SK-N-DZ (cell line): ENCODE measurements around the gene PLA2G10.
"Not testable (repeated sequence)": the region's sequence is repeated elsewhere in the genome, so short reads cannot be mapped to it uniquely, and the experiment has no call there.

ENCODE experiments used
- DNase-seq: peaks from one replicate; pipeline ENCODE4 v3.0.0-alpha.2; 2015; ENCODE audit warnings: low spot score

Gene PLA2G10

DNA sequence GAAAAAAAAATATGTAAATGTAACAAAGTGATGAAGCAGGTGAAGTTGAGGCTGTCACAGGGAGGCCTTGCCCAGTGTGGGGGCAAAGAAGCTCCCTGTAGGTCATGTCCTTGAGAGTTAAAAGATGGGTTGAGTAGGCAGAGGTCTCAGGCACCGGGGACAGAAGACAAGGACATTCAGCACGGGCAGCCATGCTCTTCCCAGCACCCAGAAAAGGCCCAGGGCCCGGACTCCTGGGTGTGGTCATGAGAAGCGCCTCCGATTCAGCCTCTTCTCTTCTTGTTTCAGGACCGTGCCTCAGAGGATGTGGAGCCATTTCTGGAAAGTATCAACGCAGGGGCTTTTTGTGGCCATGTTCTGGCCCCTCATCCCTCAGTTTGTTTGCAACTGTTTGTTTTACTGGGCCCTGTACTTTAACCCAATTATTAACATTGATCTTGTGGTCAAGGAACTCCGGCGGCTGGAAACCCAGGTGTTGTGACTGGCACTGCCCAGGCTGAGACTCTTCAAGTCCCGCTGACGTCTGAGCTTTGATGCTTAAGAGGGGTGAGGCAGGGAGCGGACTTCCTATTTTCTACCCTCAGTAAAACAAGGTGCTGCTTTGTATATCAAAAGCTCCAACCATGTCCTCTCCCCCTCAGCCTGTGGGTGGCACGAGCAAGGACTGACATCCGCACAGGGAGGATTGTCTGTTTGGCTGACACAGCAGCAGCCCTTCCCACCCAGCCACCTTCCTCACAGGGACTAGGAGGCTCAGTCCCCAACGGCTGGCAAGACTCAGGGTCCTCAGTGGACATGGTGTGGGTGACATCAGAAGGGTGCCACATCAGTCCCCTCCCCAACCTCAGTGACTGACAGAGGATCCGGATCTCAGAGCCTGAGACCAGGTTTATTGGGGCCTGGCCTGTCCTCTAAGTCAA lies 26.5 kb downstream of the PLA2G10 start:
- DNase-seq: no peak

DNA sequence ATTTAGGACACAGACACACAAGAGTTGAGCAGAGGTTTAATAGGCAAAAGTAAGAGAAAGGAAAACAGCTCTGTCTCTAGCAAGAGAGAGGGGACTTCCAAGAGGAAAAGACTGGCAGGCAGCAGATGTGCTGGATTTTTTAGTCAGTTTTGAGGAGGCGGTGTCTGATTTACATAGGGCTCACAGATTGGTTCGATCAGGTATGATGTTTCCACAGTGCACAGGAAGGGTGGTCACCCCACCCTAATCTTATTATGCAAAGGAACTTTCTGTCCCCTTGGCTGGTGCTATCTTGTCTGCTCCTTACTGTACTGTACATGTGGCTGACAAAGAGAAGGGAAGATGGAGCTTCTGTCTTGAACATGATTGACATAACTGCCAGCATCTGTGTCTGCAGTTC lies 36.0 kb downstream of the PLA2G10 start:
- peak; percentile 90 for DNase-seq

DNA sequence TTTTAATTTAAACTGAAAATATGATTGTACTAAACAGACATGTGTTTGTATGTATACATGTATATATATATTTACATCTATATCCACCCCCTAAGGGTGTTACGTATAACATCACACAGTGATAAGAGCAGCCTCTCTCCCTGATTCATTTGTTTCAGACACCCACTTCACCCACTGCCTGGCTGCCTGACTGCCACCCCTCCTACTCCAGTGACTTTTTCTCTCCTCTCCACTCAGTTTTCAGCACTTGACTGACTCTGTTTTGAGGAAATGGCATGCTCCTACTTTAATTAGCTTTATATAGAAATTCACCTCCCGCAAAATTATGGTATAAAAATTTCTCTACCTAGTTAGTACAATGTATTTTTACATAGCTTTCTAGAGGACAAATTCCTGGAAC lies 41.4 kb downstream of the PLA2G10 start:
- DNase-seq: no peak

DNA sequence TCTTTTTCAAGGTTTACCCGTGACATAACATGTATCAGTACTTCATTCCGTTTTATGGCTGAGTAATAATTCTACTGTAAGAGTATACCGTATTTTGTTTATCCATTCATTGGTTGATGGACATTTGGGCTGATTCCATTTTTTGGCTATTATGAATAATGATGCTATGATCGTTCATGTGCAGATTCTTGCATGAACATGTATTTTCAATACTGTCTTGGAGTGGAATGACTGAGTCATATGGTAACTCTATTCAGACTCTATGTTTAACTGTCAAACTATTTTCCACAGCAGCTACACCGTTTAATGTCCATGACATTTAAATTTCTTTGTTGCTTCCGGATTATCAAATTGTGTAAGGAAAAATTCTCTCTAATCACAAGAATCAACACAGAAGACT lies 43.5 kb downstream of the PLA2G10 start:
- no peak for DNase-seq

DNA sequence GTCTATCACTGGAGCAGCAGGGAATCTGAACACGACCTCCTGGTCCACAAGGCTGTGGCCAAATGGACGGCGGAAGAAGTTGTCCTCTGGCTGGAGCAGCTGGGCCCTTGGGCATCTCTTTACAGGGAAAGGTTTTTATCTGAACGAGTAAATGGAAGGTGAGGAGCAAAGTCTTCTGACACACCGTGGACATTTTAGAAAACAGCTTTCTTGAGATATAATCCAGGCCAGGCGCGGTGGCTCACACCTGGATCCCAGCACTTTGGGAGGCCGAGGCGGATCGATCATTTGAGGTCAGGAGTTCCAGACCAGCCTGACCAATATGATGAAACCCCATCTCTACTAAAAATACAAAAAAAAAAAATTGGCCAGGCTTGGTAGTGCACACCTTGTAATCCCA lies 44.3 kb downstream of the PLA2G10 start:
- DNase-seq: no peak

DNA sequence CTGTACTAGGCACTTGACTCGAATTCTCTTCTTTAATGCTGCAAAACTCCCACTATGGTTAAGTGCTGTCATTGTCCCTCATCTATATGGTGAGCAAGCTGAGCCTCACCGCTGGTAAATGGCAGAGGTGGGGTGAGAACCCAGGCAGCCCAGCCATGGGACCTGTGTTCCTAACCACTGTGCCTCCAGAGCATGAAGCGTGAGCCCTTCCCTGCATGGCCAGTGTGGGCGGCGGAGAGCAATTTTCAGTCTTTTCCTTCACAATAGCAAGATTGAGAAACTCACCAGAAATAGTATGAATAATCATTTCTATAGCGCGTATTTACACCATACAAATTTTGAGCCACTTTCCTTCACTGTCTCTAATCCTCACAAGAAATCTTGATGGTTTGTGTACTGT lies 52.2 kb downstream of the PLA2G10 start:
- no peak for DNase-seq

DNA sequence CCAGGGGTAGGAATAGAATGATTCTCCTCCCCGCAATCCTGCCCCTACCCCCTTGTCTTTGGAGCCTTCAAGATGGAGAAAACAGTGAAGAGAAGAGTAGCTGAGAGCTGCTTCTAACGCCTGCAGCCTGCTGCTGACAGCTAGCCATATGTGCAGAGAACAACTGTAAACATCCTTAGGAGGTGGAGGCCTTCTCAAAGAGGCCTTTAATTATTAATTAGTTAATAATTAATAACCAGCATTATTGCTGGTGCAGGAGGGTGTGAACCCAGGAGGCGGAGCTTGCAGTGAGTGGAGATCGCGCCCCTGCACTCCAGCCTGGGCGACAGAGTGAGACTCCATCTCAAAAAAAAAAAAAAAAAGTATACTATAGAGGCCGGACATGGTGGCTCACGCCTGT lies 52.9 kb downstream of the PLA2G10 start:
- no peak for DNase-seq

DNA sequence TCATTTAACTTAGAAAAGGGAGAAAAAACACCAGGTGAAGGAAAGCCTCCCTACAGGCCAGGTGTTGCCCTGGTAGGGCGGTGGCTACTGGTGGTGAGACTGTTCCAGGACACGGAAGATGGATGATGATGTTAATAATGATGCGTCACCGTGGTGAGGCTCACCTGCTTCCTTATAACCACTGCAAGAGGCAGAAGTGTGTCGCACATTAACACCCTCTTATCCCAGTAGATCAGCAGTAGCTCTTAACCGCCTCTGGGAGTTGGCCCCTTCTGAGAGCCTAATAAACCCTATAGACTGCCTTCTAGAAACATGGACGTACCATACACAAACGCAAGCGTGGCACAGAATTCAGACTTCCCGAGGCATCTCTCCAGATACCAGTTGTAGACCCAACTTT lies 53.6 kb downstream of the PLA2G10 start:
- no peak for DNase-seq

DNA sequence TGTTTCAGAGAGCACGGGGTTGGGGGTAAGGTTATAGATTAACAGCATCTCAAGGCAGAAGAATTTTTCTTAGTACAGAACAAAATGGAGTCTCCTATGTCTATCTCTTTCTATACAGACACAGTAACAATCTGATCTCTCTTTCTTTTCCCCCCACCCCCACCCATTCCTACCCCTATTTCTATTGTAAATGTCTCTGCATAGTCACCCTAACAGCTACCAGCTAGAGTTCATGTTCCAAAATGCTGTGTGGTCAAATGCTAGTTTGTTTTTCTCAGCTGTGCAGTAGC lies 57.2 kb downstream of the PLA2G10 start:
- not testable (repeated sequence) for DNase-seq

DNA sequence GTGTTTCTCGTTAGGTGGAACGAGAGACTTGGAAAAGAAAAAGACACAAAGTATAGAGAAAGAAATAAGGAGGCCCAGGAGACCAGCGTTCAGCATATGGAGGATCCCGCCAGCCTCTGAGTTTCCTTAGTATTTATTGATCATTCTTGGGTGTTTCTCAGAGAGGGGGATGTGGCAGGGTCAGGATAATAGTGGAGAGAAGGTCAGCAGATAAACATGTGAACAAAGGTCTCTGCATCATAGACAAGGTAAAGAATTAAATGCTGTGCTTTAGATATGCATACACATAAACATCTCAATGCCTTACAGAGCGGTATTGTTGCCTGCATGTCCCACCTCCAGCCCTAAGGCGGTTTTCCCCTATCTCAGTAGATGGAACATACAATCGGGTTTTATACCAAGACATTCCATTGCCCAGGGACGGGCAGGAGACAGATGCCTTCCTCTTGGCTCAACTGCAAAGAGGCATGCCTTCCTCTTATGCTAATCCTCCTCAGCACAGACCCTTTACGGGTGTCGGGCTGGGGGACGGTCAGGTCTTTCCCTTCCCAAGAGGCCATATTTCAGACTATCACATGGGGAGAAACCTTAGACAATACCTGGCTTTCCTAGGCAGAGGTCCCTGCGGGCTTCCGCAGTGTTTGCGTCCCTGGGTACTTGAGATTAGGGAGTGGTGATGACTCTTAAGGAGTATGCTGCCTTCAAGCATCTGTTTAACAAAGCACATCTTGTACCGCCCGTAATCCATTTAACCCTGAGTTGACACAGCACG lies 57.7 kb downstream of the PLA2G10 start:
- not testable (repeated sequence) for DNase-seq

DNA sequence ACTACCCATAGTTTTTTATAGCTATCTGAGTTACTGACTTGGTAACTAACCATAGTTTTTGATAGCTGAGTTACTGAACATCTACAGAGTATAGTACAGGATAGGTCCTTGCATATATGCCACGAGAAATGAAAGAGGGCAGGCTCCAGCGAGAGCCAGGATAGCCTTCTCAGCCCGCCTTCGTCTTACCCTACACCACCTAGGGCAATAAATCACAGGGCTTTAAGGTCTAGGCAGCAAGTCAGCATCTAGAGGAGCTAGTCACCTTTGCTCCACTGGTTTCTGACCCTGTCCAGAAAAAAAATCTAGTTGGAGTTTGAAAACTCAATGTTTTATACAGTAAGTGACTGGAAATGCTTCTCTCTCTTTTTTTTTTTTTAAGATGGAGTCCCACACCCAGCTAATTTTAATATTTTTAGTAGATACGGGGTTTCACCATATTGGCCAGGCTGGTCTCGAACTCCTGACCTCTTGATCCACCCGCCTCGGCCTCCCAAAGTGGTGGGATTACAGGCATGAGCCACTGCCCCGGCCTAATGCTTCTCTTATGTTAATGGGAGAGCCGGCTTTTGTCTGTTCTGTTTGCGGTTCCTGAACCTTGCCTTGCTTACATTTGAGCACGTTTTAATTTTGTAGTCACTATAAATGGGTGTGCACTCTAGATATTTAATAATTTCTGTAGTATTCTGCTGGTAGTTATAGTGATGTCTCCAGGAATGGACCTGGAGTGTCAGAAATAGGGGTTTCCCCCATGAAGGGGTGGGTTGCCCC lies 58.5 kb downstream of the PLA2G10 start:
- no peak for DNase-seq

DNA sequence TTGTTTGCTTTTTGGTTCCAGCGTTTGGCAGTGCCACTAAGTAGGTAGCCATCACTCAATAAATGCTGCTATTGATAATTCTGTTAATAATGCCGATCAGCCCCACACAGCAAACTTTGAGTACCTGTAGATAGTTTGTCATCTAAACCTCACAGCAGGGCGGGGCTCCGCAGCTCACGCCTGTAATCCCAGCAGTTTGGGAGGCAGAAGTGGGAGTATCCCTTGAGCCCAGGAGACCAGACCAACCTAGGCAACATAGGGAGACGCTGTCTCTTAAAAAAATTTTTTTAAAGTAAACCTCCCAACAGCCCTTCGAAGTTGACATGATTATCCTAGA lies 59.8 kb downstream of the PLA2G10 start:
- DNase-seq: no peak

DNA sequence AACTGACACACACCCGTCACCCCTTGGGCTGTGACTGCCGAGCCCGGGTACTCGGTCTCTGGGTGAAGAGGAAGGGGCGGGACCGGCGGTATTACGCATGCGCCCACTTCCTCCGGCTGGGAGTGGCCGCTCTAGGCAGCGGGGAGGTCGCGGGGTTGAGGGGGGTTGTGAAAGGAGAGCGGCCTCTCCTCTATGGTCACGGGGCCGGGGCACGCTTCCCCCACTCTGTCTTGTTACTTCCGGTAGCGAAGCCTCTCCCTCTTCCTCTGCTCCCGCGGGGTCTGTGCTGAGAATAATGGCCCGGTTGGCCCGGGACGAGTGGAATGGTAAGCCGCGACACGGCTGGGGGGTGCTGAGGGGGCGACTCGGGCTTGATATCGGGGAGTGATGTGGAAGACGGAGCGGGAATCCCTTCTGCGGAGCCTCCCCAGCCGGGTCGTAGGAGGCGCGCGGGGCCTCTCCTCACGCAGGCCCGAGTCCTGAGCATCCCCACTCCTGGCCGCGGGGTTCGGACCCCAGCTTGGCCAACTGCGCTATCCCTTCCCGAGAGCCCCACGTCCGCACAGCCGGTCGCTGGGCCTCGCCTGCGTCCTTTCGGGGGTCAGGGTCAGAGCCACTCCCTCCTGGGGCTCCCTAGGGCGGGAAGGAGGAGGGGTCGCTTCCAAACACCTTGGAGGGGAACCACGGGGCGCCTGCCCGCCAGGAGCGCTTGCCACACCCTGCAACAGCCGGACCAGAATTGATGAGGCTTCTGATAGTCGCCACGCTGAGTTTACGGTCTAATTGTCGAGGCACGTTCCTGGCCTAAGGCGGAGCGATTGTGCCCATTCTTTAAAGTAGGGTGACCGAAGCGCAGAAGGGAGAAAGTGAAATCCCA lies 61.2 kb downstream of the PLA2G10 start, which contains the start of gene BFAR:
Gene BFAR (plus strand): TSS at position 259 of the 877 bp plus-strand sequence. CDS start 11,396 bp downstream, outside the sequence.
- peak; percentile 97 for DNase-seq

DNA sequence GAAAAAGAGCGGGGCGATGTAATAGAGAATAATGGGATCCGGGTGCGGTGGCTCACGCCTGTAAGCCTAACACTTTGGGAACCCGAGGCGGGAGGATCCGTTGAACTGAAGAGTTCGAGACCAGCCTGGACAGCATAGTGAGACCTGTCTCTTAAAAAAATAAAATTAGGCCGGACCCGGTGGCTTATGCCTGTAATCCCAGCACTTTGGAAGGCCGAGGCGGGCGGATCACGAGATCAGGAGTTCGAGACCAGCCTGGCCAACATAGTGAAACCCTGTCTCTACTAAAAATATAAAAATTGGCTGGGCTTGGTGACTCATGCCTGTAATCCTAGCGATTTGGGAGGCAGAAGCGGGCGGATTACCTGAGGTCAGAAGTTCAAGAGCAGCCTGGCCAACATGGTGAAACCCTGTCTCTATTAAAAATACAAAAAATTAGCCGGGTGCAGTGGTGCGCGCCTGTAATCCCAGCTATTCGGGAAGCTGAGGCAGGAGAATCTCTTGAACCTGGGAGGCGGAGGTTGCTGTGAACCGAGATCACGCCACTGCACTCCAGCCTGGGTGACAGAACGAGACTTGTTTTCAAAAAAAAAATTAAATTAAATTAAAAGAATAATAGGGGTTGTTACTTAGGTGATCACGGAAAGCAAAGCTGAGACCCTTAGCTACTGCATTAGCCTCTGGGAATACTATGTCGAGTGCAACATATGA lies 63.3 kb downstream of the PLA2G10 start:
- DNase-seq: not testable (repeated sequence)

DNA sequence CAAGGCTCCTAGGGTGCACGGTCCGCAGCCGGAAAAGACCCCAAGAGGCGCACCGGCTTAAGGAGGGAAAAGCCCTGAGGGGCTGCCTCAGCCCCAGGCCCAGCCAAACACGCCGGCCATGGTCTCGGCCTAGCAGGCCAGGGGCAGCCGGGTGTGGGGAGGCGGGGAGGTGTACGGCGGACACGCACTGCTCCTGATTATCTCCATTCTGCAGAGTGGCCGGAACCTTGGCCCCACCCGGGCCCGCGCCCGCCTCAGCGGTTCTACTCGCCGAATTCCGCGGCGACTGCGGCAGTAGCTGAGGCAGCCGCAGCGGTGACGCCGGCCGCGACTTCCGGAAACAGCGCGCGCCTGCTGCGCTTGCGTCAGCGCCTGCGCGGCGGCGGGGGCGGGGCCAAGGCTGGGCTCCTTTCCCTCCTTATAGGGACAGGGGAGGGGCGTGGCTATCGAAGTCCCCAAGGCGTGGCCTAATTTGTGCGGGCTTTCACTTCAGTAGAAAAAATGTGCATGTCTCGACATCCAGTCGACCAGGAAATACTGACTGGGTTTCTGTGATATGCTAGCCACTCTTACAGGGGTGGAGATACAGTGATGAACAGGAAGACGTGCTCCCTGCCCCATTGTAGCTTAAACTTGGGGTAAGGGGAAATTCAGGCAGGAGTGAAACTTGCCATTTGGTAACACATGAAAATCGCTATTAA lies 64.0 kb downstream of the PLA2G10 start, which contains the start of gene PARN:
Gene PARN (minus strand): TSS at position 342 of the 701 bp plus-strand sequence. CDS start 135 bp downstream, at position 207.
- DNase-seq: peak; percentile 96

DNA sequence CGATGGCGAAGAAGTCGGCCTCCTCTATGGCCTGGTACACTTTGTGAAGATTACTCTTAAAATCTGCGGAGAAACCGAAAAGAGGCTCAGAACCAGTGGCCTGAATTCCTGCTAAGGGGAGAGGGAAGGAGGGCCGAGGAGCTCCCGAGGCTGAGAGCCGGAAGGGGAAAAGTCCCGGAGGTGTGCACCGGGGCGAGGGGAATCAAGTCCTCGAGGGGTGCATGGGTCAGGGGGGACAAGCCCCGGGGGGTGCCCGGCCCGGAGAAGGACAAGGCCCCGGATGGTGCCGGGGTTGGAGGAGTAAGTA lies 64.5 kb downstream of the PLA2G10 start:
- DNase-seq: no peak

DNA sequence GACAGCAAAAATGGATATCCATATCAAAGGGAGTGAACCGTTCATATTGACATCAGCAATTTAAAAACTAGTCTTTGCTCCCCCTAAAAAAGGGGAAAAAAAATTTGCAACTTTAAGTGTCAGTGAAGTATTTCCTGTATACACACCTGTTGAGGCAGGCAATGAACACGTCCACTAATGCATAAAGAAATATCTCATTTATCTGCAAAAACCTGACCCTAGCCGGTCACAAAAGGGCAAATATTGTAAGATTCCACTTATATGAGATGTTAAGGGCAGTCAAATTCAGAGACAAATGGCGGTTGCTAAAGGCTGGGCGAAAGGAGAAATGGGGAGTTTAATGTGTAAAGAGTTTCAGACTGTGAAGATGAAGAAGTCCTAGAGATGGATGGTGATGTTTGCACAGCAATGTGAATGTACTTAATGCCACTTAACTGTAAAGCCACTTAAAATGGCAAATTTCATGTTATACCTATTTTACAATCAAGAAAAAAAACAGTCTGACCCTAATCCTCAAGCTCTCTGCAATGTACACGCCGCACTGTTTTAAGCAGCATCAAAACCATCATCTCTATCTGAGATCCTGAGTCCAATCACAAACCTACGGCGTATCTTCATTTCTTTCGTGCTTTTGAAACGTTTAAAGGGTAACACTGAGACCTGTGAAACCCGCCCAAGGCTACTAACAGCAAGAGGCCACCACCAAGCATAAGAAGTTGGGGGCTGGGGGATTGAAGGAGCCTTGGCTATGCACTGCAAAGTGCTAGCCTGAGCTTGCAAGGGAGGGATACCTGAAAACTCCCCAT lies 65.1 kb downstream of the PLA2G10 start:
- DNase-seq: no peak

DNA sequence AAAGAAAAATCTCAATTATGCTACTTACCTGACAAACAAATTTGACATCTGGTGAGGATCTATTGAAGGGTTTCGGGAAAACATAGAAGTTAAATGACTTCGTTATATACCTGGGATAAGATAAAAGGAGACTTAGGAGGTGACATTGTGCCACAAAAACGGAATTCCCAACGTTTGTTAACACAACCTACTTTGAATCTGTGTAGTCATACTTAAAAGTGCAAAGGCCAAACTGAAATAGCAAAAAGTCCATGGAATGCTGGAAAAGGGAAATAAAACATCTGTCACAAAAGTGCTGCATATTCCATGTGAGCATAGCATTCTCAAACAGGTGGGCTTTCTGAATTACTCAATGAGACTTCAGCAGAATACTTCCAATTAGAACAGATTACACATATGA lies 67.0 kb downstream of the PLA2G10 start:
- no peak for DNase-seq
